HG02588 (cell line): ENCODE measurements around the gene CPT2.

Source experiments
- ATAC-seq: cut with Tn5 transposase; IDR thresholded peaks from one replicate; pipeline ENCODE4 v1.9.1; 2021; ENCODE audit warnings: mild to moderate bottlenecking, moderate library complexity; ENCODE audit not compliant: unreplicated experiment

CPT2 gene

DNA sequence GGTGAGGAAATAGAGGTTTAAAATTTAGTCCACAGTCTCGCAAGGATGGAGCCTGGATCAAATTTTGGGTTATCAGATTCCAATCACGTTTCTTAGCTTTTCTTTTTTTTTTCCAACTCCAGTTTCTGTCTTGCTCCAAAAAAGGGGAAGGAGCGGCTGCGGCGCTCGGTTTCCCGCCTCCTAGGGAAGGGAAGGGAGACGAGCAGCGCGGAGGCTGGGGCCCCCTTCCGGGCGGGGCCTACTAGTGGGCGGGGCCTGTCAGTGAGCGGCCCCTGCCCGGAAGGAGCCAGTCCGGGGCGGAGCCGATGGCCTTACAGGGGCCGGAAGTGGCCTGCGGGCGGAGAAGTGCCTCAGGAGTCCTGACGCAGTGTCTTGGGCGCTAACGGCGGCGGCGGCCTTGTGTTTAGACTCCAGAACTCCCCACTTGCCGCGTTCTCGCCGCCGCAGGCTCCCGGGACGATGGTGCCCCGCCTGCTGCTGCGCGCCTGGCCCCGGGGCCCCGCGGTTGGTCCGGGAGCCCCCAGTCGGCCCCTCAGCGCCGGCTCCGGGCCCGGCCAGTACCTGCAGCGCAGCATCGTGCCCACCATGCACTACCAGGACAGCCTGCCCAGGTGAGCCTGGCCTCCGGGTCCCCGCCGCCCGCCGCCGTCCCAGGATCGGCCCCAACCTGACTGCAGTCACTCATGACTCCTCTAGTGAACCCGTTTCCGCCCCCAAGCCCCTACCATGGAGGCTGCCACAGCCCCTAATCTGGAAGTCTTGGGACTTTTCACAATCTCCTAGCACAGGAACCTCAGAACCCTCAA, at the start of gene CPT2:
Gene CPT2, plus strand, starts transcription at position 340 of the 806 bp plus-strand sequence. Its CDS starts 120 bp downstream, at position 460.
- peak; percentile 98 for ATAC-seq

- no peak for ATAC-seq
Observed at GRCh38 chr1:53147174-53147573, 49.5 kb upstream of the CPT2 start.

DNA sequence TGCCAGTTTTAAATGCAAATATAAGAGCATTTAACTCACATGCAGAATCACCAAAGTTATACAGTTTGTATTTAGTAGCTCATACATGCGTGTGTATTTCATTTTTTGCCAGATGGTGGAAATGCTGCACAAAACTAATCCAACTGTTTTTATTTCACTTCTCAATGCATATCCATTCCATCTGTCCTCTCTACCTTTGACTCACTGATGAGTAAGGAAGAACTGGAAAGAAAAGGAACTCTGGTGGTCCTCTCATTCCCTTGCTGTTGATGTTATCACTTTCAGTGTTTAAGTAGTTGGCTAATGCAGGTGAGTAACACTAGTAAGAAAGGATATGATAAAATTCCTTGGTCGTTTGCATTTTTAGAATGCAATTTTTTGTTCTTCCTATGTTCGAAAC, 48.5 kb upstream of the CPT2 start:
- ATAC-seq = no peak

- ATAC-seq = no peak
Observed at GRCh38 chr1:53153752-53154151, 42.9 kb upstream of the CPT2 start.

DNA sequence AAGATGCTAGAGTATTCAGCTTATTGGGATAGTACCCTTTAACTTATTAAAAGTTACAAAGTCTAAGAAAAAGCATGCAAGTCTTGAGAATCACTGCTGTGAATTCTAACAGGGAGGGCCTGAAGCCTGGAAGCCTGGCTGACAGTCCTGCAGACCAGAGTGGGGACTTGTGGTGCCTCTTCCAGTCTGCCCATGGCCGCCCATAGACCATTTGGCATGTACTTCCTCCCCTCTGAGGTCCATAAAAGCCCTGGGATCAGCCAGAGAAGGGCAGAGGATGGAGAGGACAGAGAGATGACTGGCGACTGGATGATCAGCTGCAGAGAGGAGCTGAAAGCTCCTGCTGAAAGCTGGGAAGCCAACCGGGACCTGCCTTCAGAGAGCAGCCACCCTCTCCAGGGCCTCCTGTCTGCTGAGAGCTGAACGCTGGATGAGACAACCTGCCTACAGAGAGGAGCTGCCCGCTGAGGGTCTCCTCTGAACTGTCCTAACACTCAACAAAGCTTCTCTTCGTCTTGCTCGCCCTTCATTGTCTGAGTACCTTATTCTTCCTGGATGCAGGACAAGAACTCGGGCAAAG, 41.7 kb upstream of the CPT2 start:
- ATAC-seq = no peak

DNA sequence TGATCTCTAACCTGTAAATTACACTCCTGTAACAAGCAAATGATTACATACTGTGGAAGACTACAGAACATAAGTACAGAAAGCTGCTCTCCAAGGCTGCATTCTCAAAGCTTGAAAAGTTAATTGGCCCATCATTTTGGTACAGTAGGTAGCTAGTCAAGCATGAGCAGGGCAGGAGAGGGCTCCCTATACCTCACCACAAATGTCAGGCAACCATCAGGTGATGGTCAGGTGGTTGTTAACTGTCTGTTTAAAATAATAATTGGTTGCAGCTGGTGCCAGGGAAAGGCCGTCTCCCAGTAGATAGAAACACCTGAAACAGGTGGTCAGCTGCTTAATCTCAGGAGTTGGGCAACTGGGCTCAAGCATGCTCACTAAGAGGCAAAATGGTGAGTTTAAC, 41.1 kb upstream of the CPT2 start:
- ATAC-seq = no peak

DNA sequence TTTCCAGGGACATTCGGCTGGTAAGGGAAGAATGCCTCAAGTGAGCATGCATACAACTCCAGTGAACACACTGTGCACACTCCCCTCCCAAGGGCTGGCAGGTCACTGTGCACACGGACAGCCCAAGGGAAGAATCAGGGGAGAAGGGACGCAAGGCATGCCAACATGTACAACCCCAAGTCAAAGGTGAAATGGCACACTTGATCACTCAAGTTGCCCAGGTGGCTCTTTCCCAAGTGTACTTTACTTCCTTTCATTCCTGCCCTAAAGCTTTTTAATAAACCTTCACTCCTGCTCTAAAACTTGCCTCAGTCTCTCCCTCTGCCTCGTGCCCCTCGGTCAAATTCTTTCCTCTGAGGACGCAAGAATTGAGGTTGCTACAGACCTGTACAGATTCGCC, 40.7 kb upstream of the CPT2 start:
- ATAC-seq = no peak

GRCh38 chr1:53156783-53157182, 39.8 kb upstream of the CPT2 start:
- no peak for ATAC-seq

DNA sequence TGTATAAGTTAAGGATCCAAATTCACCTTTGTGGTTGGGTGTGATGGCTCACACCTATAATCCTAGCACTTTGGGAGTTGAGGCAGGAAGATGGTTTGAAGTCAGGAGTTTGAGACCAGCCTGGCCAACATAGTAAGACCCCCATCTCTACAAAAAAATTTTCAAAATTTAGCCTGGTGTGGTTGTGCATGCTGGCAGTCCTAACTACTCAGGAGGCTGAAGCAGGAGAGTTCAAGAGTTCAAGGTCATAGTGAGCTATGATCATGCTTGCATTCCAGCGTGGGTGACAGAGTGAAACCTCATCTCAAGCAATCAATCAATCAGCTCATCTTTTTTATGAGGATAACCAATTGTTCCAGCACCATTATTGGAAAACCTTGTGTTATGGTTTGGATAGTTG, 37.7 kb upstream of the CPT2 start:
- ATAC-seq = no peak

GRCh38 chr1:53160924-53161378, 35.7 kb upstream of the CPT2 start:
- no peak for ATAC-seq

DNA sequence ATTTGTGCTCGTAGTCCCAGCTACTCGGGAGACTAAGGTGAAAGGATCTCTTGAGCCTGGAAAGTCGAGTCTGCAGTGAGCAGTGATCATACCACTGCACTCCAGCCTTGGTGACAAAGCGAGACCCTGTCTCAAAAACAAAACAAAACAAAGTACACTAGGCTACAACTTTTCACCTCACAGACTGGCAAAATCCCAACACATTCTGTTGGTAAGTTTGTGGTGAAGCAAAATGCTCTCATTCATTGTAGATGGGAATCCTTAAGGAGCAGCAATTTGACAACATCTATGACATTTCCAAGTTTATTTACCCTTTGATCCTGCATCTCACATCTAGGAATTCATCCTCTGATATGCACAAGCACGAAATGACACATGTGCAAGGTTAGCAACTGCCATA, 34.0 kb upstream of the CPT2 start:
- no peak for ATAC-seq

- no peak for ATAC-seq
Observed at GRCh38 chr1:53163291-53163768, 33.3 kb upstream of the CPT2 start.

DNA sequence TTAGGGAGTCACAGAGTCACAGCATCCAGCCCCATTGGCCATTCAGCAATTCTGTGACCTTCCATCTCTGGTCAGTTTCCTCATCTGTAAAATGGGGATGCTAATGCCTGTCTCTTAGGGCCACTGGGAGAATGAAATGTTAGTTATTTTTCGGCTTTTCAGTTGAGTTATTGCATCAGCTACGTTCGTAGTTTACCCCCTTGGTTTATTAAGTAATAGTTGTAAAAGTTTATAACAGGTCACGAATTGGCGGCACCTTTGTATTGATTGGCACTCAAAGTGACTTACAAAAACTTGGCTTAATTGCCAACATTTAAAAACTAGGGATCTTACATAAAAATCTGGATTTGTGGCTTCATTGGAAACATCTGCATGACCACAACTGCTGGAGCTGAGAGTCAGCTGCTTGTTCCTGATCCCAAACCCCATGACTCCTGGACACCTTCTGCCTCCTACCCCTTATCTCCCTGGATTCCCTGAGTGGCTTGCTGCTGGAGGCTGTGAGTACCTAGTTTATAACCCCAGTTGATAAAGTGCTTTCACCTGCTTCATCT, 31.1 kb upstream of the CPT2 start:
- no peak for ATAC-seq

DNA sequence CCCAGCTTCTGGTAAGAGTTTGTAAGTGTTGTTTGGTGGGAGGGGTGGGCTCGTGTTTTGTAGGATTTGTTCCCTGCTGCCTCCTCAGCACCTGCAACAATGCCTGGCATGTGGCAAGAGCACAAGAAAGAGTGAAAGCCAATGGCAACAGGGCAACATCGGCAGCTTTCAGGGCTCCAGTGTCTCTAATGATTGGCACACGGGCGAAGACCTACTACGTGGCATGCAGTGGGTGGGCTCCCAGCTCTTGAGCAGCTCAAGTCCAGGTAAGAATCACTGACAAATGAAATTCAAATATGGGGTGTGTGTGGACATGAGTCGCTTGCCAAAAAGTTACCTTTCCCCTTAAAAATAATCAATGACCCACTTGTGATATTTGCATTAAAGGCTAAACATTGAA, 30.3 kb upstream of the CPT2 start:
- ATAC-seq = no peak

DNA sequence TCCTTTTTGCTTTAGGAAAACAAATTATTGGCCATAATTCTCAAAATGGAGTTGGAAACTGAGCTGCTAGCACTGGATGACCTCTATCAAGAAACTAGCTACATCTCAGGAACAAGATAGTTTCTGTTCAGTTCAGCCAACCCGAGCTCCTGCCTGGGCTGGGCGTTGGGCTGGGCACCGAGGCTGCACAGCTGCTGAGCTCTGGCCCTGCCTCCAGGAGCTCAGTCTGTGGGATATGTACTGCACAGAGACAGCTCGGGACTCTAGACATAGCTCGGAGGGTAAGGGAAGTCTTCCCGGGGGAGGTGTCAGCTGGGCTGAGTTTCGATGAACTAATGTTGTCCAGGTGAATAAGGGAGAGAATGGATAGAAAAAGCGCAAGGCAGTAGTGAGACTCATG, 29.7 kb upstream of the CPT2 start:
- no peak for ATAC-seq

DNA sequence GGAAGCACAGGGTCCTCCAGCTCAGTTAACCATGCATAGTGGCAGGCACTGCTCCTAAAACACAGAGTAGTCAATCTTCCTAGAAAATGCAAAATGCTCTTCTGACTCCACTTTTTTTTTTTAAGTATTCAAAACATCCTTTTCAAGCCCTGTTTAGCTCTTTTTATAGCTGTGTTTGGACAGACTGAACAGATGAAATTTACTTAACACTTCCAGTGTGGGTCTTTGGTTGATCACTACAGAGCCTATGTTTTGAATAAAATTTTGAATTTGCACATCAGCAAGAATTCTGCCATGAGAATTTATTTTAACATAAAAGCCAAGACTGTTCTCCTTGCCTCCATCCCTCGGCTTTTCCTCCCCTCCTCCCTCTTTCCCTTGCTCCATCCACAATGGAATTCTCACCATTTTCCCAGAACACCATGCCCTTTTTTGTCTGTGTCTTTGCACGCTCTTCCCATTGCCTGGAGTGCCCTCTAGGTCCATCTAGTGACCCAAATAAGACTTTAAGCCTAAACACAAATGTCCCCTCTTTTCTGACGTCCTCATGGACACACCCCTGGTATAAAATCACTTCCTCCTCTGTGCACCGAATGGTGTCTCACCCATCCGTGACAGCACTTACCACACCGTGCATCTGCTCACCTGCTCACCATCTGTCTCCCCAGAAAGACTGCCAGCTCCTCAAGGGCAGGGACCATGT, 24.0 kb upstream of the CPT2 start:
- no peak for ATAC-seq

DNA sequence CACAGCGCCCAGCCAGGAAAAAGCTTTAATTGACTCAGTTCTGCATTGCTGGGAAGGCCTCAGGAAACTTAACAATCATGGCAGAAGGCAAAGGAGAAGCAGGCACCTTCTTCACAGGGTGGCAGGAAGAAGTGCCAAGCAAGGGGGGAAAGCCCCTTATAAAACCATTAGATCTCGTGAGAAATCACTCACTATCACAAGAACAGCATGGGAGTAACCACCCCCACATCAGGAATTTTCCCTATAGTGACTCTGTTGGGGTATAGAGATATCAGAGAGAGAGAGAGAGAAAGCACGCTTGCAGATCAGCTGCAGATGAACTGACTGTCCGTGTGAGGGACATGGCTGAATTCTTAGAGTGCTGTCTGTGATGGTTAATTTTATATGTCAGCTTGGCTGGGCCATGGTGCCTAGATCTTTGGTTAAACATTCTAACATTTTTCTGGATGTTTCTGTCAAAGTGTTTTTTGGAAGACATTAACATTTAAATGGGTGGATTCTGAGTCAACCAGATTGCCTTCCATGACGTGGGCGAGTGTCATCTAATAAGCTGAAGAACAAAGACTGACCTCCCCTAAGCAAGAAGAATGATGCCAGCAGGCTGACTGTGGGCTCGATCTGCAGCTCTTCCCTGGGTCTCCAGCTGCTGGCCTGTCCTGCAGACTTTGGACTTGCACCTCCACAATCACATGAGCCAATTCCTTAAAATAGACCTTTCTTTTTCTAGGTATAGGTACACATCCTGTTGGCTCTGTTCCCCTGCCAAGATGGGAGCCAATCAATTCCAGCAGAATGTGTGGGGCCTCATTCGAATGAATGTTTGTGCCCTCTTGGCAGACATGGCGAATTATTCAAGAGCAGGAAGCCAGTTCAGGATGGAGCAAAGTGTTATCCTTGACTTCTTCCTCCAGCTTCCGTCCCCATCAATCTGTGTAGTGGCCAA, 21.4 kb upstream of the CPT2 start:
- ATAC-seq = no peak

DNA sequence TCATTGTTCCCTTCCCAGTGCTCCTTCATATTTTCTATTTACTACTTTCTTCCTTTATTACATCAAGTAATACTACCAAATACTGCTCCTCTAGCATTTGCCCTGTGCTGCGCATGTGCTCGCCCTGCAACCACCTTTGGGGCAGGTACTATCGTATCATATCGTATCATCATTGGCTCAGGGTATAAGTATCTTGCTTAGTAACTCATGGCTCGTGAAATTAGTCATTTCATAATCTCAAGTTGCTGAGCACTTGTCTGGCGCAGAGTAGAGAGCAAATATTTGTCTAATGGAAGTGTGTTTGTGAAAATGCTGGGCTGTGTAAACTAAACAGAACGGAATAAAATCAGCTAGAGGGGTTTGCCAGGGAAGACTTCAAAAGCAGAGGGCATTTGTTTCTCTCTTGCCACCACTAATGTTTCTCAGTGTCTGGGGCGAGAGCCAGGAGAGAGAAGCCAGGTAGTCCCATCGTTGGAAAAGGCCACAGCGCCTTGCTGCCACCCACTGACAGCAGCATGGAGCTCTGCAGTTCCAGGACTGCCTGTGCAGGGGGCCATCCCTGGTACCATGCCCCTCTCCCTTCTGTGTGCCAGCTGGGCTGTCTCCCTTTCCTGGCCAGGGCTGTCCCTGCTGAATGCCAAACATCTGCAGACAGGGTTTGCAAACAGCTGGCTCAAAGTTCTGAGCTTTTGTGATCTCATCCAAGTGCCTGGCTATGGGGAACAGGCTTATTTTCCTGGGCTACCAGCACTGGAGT, 20.0 kb upstream of the CPT2 start:
- ATAC-seq = no peak

GRCh38 chr1:53180226-53180625, 16.4 kb upstream of the CPT2 start:
- ATAC-seq = no peak

DNA sequence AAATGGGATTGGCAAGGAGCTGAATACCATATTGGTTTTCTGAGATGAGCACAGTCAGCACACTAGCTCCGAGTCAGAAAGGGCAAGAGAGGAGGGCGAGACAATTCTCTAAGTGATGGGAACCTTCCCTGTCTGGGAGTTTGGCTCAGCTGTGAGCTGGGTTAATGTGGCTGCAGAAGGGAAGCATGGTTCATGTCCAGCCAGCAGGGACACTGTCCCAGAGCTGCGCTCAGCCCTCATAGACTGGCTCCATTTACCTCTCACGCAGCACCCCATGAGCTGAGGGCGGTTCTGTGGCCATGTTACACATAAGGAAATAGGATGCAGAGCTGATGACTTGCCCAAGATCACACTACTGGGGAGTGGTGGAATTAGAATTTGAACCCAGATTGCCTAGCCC, 15.7 kb upstream of the CPT2 start:
- no peak for ATAC-seq
